ENCODE data around the gene BEND4. TPM values are rescaled to one million over a fixed set of nuclear protein-coding genes. Genes with fewer than 3 reads are reported as not detected.

The BEND4 gene
- 1 to 10 TPM in 1 of 9 donors, under 1 TPM in 6, not detected in 2; 0.03 to 1.6 (median 0.07) TPM for total RNA-seq
- polyA plus RNA-seq: under 1 TPM in 1 of 3 donors, not detected in 2; under 0.01 TPM
- long read RNA-seq, donor 1: 0 reads
- long read RNA-seq, donor 2: 0 reads
- long read RNA-seq, donor 3: 0 reads
- long read RNA-seq, donor 4: 0 reads
- long read RNA-seq, donor 5: 0 reads
- long read RNA-seq, donor 6, partial matches to known transcripts: 0 of 1 reads
- long read RNA-seq, donor 6, other reads (novel, unspliced or antisense): 1 of 1 reads
- long read RNA-seq, donor 7: 0 reads
- long read RNA-seq, donor 8: 0 reads
- long read RNA-seq, donor 9: 0 reads
- long read RNA-seq, donor 10: 0 reads

DNA sequence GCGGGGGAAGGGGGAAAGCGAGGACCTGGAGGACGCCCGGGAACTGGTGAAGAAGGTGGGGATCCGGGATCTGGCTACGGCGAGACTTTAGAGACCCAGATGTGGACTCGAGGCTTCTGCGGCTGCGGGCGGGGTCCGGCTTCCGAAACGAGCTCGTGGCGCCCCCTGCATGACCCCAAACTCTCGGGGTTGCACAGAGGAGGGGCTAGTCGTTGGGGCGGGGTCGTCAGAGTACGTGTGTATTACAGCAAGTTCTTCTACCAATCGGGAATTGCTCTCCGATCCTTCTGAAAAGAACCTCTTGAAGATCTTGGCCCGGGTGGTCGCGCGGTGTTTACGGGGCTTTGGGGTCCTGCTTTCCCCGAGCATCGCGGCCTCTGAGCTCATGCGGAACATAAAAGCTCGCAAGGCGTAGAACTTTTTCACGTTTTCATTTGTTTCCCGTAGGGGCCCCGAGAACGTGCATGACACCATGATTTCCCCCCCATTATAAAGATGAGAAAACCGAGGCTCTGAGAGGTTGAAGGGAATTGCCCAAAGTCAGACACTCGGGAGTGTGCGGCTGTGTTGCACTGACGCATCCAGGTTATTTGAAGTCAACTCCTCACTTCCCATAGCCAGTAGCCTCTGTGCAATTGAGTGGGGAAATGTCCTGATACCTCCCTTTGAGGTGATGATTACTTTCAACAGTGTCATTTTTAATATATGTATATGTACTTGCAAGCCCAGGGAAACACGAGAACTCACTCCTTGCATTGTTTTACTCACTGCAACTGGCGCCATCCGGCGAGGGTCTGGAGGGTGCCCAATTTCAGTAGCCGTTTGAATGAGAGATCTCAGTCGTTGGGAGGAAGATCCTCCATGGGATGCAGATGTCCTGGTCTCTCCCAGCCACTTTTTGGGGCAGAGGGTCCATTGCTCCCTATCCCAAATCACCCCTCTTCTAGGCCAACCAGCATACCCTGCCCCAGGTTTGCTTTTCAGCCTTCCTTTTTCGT is at the start of gene BEND4:
TSS of gene BEND4 (minus strand) at position 149 of the 998 bp plus-strand sequence. CDS start 512 bp downstream, outside the sequence.
- Histone ChIP-seq H3K4me1 (replicated peaks in 1 of 2) (peaks cover 10 to 22% of the 10 kb centered on the region in 2 donors), H3K36me3 (replicated peaks in 1 of 2) (no peaks in the 10 kb centered on the region), H3K27ac (no peak within 1 kb of the TSS), H3K9me3 (replicated peaks in 1 of 3) (no peaks in the 10 kb centered on the region), H3K27me3 (peaks cover 55% of the 10 kb centered on the region), H3K4me3 (peak within 1 kb of the TSS in 2 of 4 donors; percentile 9 to 55)
- peak in 1 of 7 donors; percentile 20 for DNase-seq
- intact Hi-C loops (cut with DNase I): no loop called here
- TF ChIP-seq POLR2A (IDR thresholded peaks at IDR 0.05) (no peak), CTCF (IDR thresholded peaks at IDR 0.05) (no peak)
- 13 to 36% (median 18%) methylated on average over 16 to 49 of the region's 49 CpGs for WGBS, 4 donors

DNA sequence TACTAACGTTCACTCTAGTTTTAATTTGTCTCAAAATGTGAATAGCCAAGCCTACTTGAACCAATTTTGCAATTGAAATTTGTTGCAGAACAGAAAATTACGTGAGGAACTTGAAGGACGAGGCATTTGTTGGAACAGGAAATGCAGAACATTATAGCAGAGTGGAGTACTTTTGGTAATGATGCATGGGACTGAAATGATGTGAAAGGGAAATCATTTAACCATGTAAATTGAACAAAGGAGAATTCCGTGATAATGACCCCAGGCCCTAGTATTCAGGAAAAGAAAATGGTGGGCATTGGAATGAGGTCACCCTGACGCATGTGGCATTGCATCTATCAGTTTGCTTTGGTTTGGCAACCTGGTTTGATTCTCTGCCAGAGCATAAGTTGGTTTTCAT is 44.9 kb upstream of the BEND4 start:
- TF ChIP-seq CTCF (IDR thresholded peaks at IDR 0.05) (no peak), POLR2A (IDR thresholded peaks at IDR 0.05) (no peak)
- no peaks in the 10 kb centered on the region for H3K27me3 ChIP-seq
- intact Hi-C loops (cut with DNase I): no loop called here
- DNase-seq: no peak
- H3K27ac ChIP-seq: no peak overlapping the region
- no peaks in the 10 kb centered on the region for H3K4me1 ChIP-seq (replicated peaks in 1 of 2)
- no peaks in the 10 kb centered on the region for H3K9me3 ChIP-seq (replicated peaks in 1 of 3)
- H3K36me3 ChIP-seq (replicated peaks in 1 of 2): no peaks in the 10 kb centered on the region
- no peak overlapping the region for H3K4me3 ChIP-seq
- 65 to 74% (median 69%) methylated on average over 5 of the region's 5 CpGs for WGBS, 4 donors

- Histone ChIP-seq H3K4me1 (replicated peaks in 1 of 2) (no peaks in the 10 kb centered on the region), H3K4me3 (no peak overlapping the region), H3K27me3 (no peaks in the 10 kb centered on the region), H3K27ac (no peak overlapping the region), H3K9me3 (replicated peaks in 1 of 3) (no peaks in the 10 kb centered on the region), H3K36me3 (replicated peaks in 1 of 2) (no peaks in the 10 kb centered on the region)
- WGBS, 4 donors: 67 to 80% (median 74%) methylated on average over 2 of the region's 2 CpGs
- intact Hi-C loops (cut with DNase I): no loop called here
- no peak for TF ChIP-seq CTCF (IDR thresholded peaks at IDR 0.05)
- TF ChIP-seq POLR2A (IDR thresholded peaks at IDR 0.05): no peak
- DNase-seq: no peak
Observed at GRCh38 chr4:42172921-42173320, 20.5 kb upstream of the BEND4 start.

DNA sequence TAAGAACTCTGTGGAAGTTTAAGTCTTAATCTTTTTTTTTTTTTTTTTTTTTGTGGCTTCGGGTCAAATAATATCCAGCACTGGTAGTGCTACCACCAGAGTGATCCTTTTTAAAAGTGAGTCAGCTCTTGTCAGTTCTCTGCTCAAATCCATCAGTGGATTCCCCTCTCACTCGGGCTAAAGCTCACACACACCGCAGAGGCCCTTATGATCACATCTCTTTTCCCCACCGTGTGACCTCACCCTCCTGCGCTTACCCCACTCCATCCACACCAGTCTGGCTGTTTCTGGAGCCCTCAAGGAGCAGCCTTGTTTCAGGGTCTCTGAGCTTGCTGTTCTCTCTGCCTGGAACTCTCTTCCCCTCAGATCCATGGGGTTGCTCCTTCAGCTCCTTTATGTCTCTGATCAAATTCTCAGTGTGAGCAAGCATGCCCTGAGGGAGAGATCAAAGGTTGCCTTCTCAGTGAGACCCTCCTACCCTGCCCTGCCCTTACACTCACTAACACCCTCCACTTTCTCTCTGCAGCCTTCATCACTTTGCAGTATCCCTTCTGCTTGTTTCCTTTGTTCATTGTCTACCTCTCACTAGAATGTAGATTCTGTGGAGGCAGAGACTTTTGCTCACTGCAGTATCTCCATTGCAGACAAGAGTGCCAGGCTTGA is 19.8 kb upstream of the BEND4 start:
- Histone ChIP-seq H3K27me3 (no peaks in the 10 kb centered on the region), H3K9me3 (replicated peaks in 1 of 3) (no peaks in the 10 kb centered on the region), H3K4me1 (replicated peaks in 1 of 2) (no peaks in the 10 kb centered on the region), H3K4me3 (no peak overlapping the region), H3K36me3 (replicated peaks in 1 of 2) (no peaks in the 10 kb centered on the region), H3K27ac (no peak overlapping the region)
- no peak for DNase-seq
- TF ChIP-seq POLR2A (IDR thresholded peaks at IDR 0.05): no peak
- TF ChIP-seq CTCF (IDR thresholded peaks at IDR 0.05): no peak
- WGBS, 4 donors: 79 to 93% (median 84%) methylated on average over 5 of the region's 5 CpGs
- intact Hi-C loops (cut with DNase I): no loop called here
